K562 (cell line): ENCODE data around the gene TMEM164. TPM values are rescaled to one million over a fixed set of nuclear protein-coding genes. Genes with fewer than 3 reads are reported as not detected.

ENCODE experiments used
- ATAC-seq: fragments of 200-7000 bp; cut with Tn5 transposase; 3 replicates; pipeline ENCODE4 v1.9.1; 2020; ENCODE audit warnings: moderate library complexity
- BruUV-seq: library from RNA; stranded (reverse); fragments of 400-500 nt; replicated peaks from 2 replicates; lab custom pipeline; 2021; lab: Mats Ljungman, UMichigan
- CTCF ChIA-PET: fragments of 300-600 bp; formaldehyde crosslinking; extraction: SDS; loops from one replicate; lab custom pipeline; 2021; ENCODE audit warnings: low intra/inter-chr PET ratio; lab: Yijun Ruan, JAX
- POLR2A ChIA-PET: fragments of 300-600, 350-650 bp; sonication (Branson Sonifier 250); formaldehyde crosslinking; extraction: SDS; loops from one replicate; lab custom pipeline; 2021; ENCODE audit warnings: antibody characterized with exemption, inconsistent platforms; lab: Yijun Ruan, JAX
- DNase-seq, 4 experiments: peaks; one replicate each; pipeline versions ENCODE4 v3.0.0 to v3.0.0-alpha.2; 2011 to 2018; ENCODE audit warnings: low spot score in 3 of 4, mixed read lengths in 3 of 4; ENCODE audit errors: extremely low read depth in 1 of 4
- FAIRE-seq: peaks from 2 replicates; lab custom pipeline; 2011; peaks lifted over from hg19 to GRCh38; lab: Jason Lieb, UNC
- H2AFZ ChIP-seq: 2 replicates; pipeline ENCODE4 v1.6.0; 2011; ENCODE audit warnings: low read depth, low read length, control low read depth, inconsistent platforms
- H3K27ac ChIP-seq: fragments of 200-600 bp; 3 replicates; pipeline ENCODE4 v1.8.0; 2011; ENCODE audit warnings: low read depth, mild to moderate bottlenecking, control low read depth, inconsistent platforms, low read length, moderate library complexity, mixed read lengths; ENCODE audit errors: extremely low read depth
- H3K27me3 ChIP-seq, 2 experiments: fragments of 300-600 bp in 1 of 2; 2 replicates in 1 of 2; 3 replicates in 1 of 2; pipeline versions ENCODE4 v1.6.0 to v1.8.0; 2011; ENCODE audit warnings: inconsistent platforms in 2 of 2, low read length in 2 of 2, mild to moderate bottlenecking in 1 of 2, mixed read lengths in 1 of 2, moderate library complexity in 1 of 2; ENCODE audit not compliant: control insufficient read depth in 2 of 2, insufficient read depth in 2 of 2
- H3K36me3 ChIP-seq: fragments of 300-600 bp; 3 replicates; pipeline ENCODE4 v1.8.0; 2011; ENCODE audit warnings: mild to moderate bottlenecking, low read length, inconsistent platforms; ENCODE audit not compliant: control insufficient read depth, insufficient read depth
- H3K4me1 ChIP-seq, 2 experiments: fragments of 200-600 bp in 1 of 2; replicated peaks in 1 of 2; 2 replicates in 1 of 2; 3 replicates in 1 of 2; pipeline versions ENCODE4 v1.5.1 to v1.8.0; 2011; ENCODE audit warnings: inconsistent platforms in 2 of 2, low read length in 2 of 2, mild to moderate bottlenecking in 1 of 2, mixed read lengths in 1 of 2, moderate library complexity in 1 of 2; ENCODE audit not compliant: control insufficient read depth in 2 of 2, insufficient read depth in 2 of 2
- H3K4me2 ChIP-seq: 2 replicates; pipeline ENCODE4 v1.6.1; 2011; ENCODE audit warnings: low read length, control low read depth, inconsistent platforms, mixed read lengths; ENCODE audit not compliant: insufficient read depth
- H3K4me3 ChIP-seq: fragments of 200-600 bp; sonication (generic), shearing (Covaris generic); 2 replicates; pipeline ENCODE4 v1.5.1; 2016; ENCODE audit warnings: control low read depth, inconsistent platforms
- H3K79me2 ChIP-seq: fragments of 200-600 bp; 3 replicates; pipeline ENCODE4 v1.8.0; 2011; ENCODE audit warnings: low read length, inconsistent platforms; ENCODE audit not compliant: control insufficient read depth, insufficient read depth
- H3K9ac ChIP-seq, 2 experiments: 2 replicates each; pipeline versions ENCODE4 v1.6.0 to v1.6.1; 2011; ENCODE audit warnings: low read depth in 2 of 2, low read length in 2 of 2, control low read depth in 1 of 2, inconsistent platforms in 1 of 2, mild to moderate bottlenecking in 1 of 2, mixed read lengths in 1 of 2; ENCODE audit not compliant: insufficient read depth in 1 of 2
- H3K9me1 ChIP-seq: one replicate; pipeline ENCODE4 v1.6.0; 2011; ENCODE audit warnings: inconsistent platforms, mild to moderate bottlenecking, low read length, moderate library complexity; ENCODE audit not compliant: control insufficient read depth, insufficient read depth
- H3K9me3 ChIP-seq: replicated peaks from 2 replicates; pipeline ENCODE4 v1.5.1; 2011; ENCODE audit warnings: low read depth, low read length, inconsistent platforms; ENCODE audit not compliant: control insufficient read depth, insufficient read depth
- H4K20me1 ChIP-seq: replicated peaks from 2 replicates; pipeline ENCODE4 v1.6.1; 2011; ENCODE audit warnings: low read length, inconsistent platforms, mixed read lengths; ENCODE audit not compliant: control insufficient read depth, insufficient read depth
- E2F6 ChIP-seq, 2 experiments: IDR thresholded peaks; 2 replicates each; pipeline ENCODE4 v1.6.1; 2011; ENCODE audit warnings: borderline replicate concordance in 1 of 2, control low read depth in 1 of 2, low read depth in 1 of 2, low read length in 1 of 2, mild to moderate bottlenecking in 1 of 2, mixed read lengths in 1 of 2, moderate library complexity in 1 of 2; ENCODE audit not compliant: insufficient read depth in 1 of 2, insufficient read length in 1 of 2, poor library complexity in 1 of 2, severe bottlenecking in 1 of 2; ENCODE audit errors: extremely low read depth in 1 of 2
- ID3 ChIP-seq, 2 experiments: fragments of 250-450 bp in 1 of 2; fragments of 450-650 bp in 1 of 2; sonication (Bioruptor Pico) in 1 of 2; IDR thresholded peaks; 2 replicates each; pipeline versions ENCODE4 v1.6.1 to v1.8.0; 2016 to 2021; ENCODE audit warnings: mild to moderate bottlenecking in 2 of 2, moderate library complexity in 2 of 2, missing compliant biosample characterization in 1 of 2, missing genetic modification characterization in 1 of 2
- KLF10 ChIP-seq: fragments of 250-450 bp; sonication (Bioruptor Pico); IDR thresholded peaks from 2 replicates; pipeline ENCODE4 v1.6.1; 2021; ENCODE audit warnings: matching md5 sums
- MEF2A ChIP-seq: IDR thresholded peaks from 2 replicates; pipeline ENCODE4 v1.6.1; 2011; ENCODE audit warnings: low read depth, mild to moderate bottlenecking, low read length, moderate library complexity; ENCODE audit not compliant: control insufficient read depth
- NELFE ChIP-seq: IDR thresholded peaks from 2 replicates; pipeline ENCODE4 v1.6.1; 2011; ENCODE audit warnings: mild to moderate bottlenecking; ENCODE audit not compliant: insufficient read depth, insufficient read length
- NFE2 ChIP-seq: IDR thresholded peaks from 2 replicates; pipeline ENCODE4 v1.6.1; 2014; ENCODE audit warnings: antibody characterized with exemption, low read depth
- SAFB ChIP-seq: fragments of 200-400 bp; formaldehyde crosslinking; IDR thresholded peaks from 2 replicates; pipeline ENCODE4 v1.6.1; 2017; ENCODE audit warnings: low read depth, low read length, borderline replicate concordance
- SNIP1 ChIP-seq: fragments of 450-650 bp; IDR thresholded peaks from 2 replicates; pipeline ENCODE4 v1.7.1; 2017; ENCODE audit warnings: low read depth, mild to moderate bottlenecking
- ZNF277 ChIP-seq: fragments of 250-450 bp; sonication (Bioruptor Pico); IDR thresholded peaks from 2 replicates; pipeline ENCODE4 v1.8.0; 2022; ENCODE audit warnings: inconsistent platforms, mild to moderate bottlenecking, moderate library complexity, borderline replicate concordance
- ZNF354B ChIP-seq: fragments of 250-450 bp; sonication (Bioruptor Pico); IDR thresholded peaks from 2 replicates; pipeline ENCODE4 v1.4.0; 2020
- WGBS: fragments of 100-300 bp; shearing (Covaris generic); methylation state at CpG from one replicate; pipeline ENCODE4 v1.1.6; 2016; ENCODE audit warnings: low coverage, mixed read lengths; ENCODE audit not compliant: insufficient coverage; ENCODE audit errors: missing lambda C conversion rate; 5-methylcytosine and 5-hydroxymethylcytosine counted together
- in situ Hi-C: fragments of 300-500 bp; cut with MboI; formaldehyde crosslinking; loops from 4 replicates; pipeline ENCODE4 v1.15.0; 2018; ENCODE audit warnings: inconsistent platforms, mixed read lengths
- intact Hi-C: fragments of 100-400 bp; cut with micrococcal nuclease; formaldehyde crosslinking; loops from 2 replicates; pipeline ENCODE4 v1.14.2; 2022
- polyA plus RNA-seq, 8 experiments: library from polyadenylated mRNA; depleted of rRNA in 4 of 8; stranded (reverse) in 5 of 8; unstranded in 3 of 8; fragments of >200 nt; fragmentation: Nextera tagmentation in 2 of 8; fragmentation: Illumina TruSeq in 1 of 8; extraction: Ambion mirVana in 2 of 8; extraction: Trizol in 1 of 8; gene quantifications; 2 replicates each; pipeline versions ENCODE4 v1.2.1 to v1.2.3, GENCODE V29; 2011 to 2014; ENCODE audit warnings: inconsistent platforms in 1 of 8, missing spikeins in 1 of 8
- total RNA-seq, 7 experiments: library from RNA; depleted of rRNA in 6 of 7; stranded (reverse); fragments of >200 nt in 6 of 7; fragmentation: Illumina TruSeq in 2 of 7; extraction: Trizol in 2 of 7; gene quantifications; 2 replicates each; pipeline versions ENCODE4 v1.2.1 to v1.2.3, GENCODE V29; 2011 to 2021; ENCODE audit warnings: low replicate concordance in 1 of 7
- TF ChIP-seq, protein P1 (sequence below): sonication (generic); formaldehyde crosslinking; IDR thresholded peaks from 2 replicates; pipeline ENCODE4 v1.8.1; 2023; ENCODE audit warnings: missing genetic modification reagents, mild to moderate bottlenecking, borderline replicate concordance

The TMEM164 gene
- total and polyA plus RNA-seq, 9 of the 15 experiments (the other 6 are each of a cell fraction or from before 2014, with no cell fraction given) = 2.4 to 57.3 (median 23.1) TPM

GRCh38 chrX:110188701-110189558, 186.0 kb downstream of the TMEM164 start:
- peak; percentile 45; the same call in 2 of the 3 replicates for ATAC-seq
- POLR2A ChIA-PET = no interaction called here
- TF ChIP-seq ZNF354B (no peak), SAFB (no peak), KLF10 (CRISPR knock-in tag) (no peak), MEF2A (no peak), SNIP1 (no peak), ZNF277 (CRISPR knock-in tag) (no peak), E2F6 (IDR thresholded peaks at IDR 0.05; ENCODE audit: borderline replicate concordance in 1 of 2, extremely low read depth in 1 of 2, insufficient read depth in 1 of 2, insufficient read length in 1 of 2, low read depth in 1 of 2, low read length in 1 of 2, poor library complexity in 1 of 2, severe bottlenecking in 1 of 2) (no peak), ID3 (CRISPR knock-in tag; IDR thresholded peaks at IDR 0.05) (no peak), ID3 (tag; IDR thresholded peaks at IDR 0.05) (no peak), NELFE (no peak), NFE2 (no peak)
- TF ChIP-seq, protein P1, sequence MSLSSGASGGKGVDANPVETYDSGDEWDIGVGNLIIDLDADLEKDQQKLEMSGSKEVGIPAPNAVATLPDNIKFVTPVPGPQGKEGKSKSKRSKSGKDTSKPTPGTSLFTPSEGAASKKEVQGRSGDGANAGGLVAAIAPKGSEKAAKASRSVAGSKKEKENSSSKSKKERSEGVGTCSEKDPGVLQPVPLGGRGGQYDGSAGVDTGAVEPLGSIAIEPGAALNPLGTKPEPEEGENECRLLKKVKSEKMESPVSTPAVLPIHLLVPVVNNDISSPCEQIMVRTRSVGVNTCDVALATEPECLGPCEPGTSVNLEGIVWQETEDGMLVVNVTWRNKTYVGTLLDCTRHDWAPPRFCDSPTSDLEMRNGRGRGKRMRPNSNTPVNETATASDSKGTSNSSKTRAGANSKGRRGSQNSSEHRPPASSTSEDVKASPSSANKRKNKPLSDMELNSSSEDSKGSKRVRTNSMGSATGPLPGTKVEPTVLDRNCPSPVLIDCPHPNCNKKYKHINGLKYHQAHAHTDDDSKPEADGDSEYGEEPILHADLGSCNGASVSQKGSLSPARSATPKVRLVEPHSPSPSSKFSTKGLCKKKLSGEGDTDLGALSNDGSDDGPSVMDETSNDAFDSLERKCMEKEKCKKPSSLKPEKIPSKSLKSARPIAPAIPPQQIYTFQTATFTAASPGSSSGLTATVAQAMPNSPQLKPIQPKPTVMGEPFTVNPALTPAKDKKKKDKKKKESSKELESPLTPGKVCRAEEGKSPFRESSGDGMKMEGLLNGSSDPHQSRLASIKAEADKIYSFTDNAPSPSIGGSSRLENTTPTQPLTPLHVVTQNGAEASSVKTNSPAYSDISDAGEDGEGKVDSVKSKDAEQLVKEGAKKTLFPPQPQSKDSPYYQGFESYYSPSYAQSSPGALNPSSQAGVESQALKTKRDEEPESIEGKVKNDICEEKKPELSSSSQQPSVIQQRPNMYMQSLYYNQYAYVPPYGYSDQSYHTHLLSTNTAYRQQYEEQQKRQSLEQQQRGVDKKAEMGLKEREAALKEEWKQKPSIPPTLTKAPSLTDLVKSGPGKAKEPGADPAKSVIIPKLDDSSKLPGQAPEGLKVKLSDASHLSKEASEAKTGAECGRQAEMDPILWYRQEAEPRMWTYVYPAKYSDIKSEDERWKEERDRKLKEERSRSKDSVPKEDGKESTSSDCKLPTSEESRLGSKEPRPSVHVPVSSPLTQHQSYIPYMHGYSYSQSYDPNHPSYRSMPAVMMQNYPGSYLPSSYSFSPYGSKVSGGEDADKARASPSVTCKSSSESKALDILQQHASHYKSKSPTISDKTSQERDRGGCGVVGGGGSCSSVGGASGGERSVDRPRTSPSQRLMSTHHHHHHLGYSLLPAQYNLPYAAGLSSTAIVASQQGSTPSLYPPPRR (CRISPR knock-in tag) = no peak

More at GRCh38 chrX:110188701-110189558, 186.0 kb downstream of the TMEM164 start:
- in situ Hi-C loops = no loop called here
- intact Hi-C loops = no loop called here
- no TSS peak for BruUV-seq
- no peak overlapping the region for H3K9ac ChIP-seq
- H3K9me3 ChIP-seq = no peaks in the 10 kb centered on the region
- H2AFZ ChIP-seq = no peak overlapping the region
- H4K20me1 ChIP-seq = no peaks in the 10 kb centered on the region
- H3K9me1 ChIP-seq = no peaks in the 10 kb centered on the region
- FAIRE-seq (no peak), DNase-seq (no peak)
- no peak overlapping the region for H3K4me3 ChIP-seq
- no peaks in the 10 kb centered on the region; a peak in 1 of 5 replicates for H3K4me1 ChIP-seq
- no peaks in the 10 kb centered on the region for H3K79me2 ChIP-seq
- H3K4me2 ChIP-seq = no peak overlapping the region
- no peaks in the 10 kb centered on the region for H3K27me3 ChIP-seq
- CTCF ChIA-PET = no interaction called here
- 44% methylated on average over 4 of the region's 4 CpGs for WGBS
- no peak overlapping the region for H3K27ac ChIP-seq
- no peaks in the 10 kb centered on the region for H3K36me3 ChIP-seq
